Activated T-helper 1 cell treated with anti-CD3 and anti-CD28 coated beads, Interleukin-2, amount 50 U/mL, for 16 hours (primary cell): Measurements from ENCODE around the gene TMEM63A.
"Not testable (repeated sequence)": the region's sequence is repeated elsewhere in the genome, so short reads cannot be mapped to it uniquely, and the experiment has no call there.

Source experiments
- DNase-seq, 2 donors: peaks; one replicate each; pipeline ENCODE4 v3.0.0-alpha.2; 2020; ENCODE audit warnings: low read depth in 1 of 2, low spot score in 1 of 2

Gene TMEM63A

DNA sequence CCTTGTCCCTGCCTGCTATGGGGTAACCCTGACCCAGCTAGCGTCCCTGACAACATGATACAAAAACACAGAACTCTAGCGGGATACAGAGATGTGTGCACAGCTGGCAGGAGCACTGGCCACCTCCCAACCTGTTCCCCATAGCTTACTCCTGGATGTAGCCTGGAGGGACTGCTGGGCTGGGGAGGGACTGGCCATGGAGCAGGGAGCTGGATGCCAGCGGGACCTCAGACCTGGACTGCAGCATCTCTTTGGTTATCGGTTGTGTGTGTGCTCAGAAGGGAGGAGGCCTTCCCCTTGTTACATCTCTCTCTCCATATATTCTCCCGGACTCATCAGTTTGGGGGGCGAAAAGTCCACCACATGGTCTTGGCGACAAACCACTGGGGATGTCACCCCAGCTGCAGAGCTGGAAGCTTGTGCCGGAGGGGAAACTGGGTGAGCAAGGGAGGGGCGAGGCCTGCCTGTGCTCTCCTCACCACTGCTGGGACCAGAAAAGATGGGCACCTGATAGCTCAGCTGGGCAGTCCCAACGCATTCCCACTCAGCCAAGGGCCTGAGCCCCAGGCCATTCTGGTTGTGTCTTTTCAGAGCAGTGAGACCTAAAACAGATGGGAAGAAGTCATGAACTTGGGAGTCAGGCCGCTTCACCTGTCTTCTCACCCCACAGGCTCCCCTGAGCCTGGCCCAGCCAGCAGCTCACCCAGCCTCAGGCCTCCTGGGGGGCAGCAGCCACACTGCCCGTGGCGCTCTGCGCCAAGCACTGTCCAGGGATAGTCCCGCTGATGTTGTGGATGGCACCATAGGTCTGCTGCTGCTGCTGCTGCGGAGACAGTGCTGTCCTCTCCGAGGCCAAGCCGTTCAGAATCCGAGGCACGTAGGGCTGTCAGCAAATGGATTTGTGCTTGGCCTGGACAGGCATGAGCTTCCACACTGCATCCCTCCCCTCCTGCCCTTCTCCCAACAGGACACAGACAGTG, 35.6 kb downstream of the TMEM63A start:
- DNase-seq, result no peak

DNA sequence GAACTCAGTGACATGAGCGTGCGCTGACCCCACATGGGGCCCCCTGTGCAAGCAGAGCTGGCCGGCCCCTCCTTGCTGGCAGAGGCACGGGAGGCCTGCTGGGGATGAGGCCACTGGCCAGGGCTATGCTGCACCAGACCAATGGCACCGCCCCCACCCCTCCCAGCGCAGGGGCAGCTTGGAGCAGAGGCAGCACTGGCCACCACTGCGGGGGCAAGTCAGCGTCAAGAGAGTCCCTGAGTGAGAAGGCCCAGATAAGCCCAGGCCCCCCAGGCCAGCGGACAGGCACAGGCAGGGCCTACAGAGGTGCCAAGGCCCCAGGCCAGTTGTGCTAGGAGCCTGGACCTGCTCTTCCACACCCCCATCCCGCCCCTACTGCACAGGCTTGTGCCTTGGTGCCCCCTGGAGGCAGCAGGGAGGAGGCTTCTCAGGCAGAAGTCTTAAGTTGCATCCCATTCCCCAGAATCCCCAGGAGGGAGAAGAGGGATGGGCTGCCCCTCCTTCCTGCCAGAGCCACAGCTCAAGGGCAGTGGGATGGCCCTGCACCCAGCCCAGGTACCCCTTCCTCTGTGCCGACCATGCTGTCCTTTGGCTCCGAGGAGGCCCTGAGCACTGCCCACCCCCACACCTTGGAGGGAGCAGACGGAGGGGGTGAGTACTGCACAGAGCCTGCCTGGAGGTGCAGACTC, 36.5 kb downstream of the TMEM63A start:
- no peak for DNase-seq

DNA sequence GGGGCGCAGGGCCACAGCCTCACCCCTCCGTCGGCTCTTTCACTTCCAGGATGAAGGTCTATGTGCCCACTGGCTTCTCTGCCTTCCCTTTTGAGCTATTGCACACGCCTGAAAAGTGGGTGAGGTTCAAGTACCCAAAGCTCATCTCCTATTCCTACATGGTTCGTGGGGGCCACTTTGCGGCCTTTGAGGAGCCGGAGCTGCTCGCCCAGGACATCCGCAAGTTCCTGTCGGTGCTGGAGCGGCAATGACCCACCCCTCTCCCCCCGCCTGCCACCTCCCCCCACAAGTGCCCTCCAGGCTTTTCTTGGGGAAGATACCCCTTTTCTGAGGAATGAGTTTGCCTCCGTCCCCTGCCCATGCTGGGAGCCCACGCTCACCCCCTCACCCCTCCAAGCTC, 37.1 kb downstream of the TMEM63A start:
- no peak for DNase-seq

GRCh38 chr1:225844236-225845061, 37.7 kb downstream of the TMEM63A start:
- DNase-seq, result no peak

GRCh38 chr1:225843426-225843795, 38.8 kb downstream of the TMEM63A start:
- no peak for DNase-seq

DNA sequence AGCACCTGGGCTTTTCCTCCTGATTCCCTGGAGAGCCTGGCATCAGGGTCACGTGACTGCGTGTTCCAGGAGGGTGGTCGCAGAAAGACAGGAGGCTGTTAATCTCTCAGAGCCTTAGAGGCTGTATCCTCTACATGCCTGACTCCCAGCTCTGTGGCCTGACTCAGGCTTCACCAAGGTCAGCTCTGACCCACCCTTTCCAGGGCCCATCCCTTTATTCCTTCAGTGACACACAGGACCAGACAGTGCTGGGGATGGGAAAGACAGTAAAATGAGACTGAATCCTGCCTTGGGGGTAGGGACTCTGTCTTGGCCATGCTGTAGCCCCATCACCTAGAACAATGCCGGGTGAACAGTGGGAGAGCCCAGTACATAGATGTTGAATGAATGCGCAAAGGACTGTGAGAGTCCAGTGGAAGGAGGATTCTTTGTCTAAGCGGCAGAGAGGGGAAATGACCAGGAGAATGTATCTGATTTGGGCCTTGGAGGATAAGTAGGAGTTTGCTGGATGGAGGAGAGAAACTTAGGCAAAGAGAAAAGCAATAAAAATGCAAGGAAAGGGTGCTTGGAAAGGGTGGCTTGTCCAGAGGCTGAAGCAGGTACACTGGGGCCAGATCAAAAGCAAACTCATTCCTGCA, 39.3 kb downstream of the TMEM63A start:
- DNase-seq, result no peak

- DNase-seq, result no peak
These were observed 40.1 kb downstream of the TMEM63A start for GRCh38 chr1:225842074-225842473.

DNA sequence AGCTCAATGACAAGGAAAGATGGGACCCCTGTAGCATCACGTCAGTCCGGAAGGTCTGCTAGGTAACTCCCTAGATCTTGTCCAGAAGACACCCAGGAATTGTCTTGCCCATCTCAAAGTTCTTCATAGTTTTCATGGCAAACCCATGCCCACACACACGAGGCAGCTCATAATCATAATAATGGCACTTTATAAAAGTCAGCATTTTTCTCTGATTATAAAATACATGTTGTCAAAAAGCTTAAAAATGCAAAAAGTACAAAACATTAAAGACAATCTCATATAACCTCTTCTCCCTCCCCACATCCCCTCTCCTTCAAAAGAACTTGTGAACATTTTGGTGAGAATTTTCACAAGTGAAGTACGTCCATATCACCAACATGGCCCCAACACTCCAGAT, 41.5 kb downstream of the TMEM63A start:
- no peak for DNase-seq

DNA sequence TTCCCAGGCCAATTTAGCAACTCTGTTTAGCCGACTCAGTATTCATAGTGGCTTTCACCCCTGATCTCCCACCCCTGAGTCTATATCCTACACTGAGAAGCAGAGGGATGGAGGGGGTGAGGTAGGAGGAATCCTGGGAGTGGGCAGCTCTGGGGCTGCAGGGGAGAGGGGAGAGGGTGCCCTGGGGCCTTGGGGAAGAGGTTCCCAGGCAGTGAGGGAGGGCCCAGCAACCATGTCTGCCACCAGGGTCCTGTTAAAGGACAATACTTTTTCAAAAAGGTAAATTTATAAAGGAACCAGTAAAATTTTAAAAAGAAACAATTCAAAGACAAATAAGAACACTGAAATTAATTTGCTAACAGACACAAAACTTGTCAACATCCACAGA, 42.0 kb downstream of the TMEM63A start:
- DNase-seq, result no peak

- no peak for DNase-seq
These were observed 43.4 kb downstream of the TMEM63A start for GRCh38 chr1:225838793-225839192.

DNA sequence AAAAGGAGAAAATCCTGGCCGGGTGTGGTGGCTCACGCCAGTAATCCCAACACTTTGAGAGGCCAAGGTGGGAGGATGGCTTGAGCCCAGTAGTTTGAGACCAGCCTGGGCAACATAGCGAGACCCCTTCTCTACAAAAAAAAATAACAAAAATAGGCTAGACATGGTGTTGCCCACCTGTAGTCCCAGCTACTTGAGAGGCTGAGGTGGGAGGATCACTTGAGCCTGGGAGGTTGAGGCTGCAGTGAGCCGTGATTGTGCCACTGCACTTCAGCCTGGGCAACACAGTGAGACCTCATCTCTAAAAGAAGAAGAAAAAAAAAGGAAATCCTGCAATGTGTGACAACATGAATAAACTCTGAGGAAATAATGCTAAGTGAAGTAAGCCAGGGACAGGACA, 45.9 kb downstream of the TMEM63A start:
- DNase-seq, result not testable (repeated sequence)

GRCh38 chr1:225835856-225836255, 46.3 kb downstream of the TMEM63A start:
- no peak for DNase-seq

- no peak for DNase-seq
These were observed 47.5 kb downstream of the TMEM63A start for GRCh38 chr1:225834417-225835329.

GRCh38 chr1:225830841-225831240, 51.3 kb downstream of the TMEM63A start:
- no peak for DNase-seq

- DNase-seq, result no peak
These were observed 53.4 kb downstream of the TMEM63A start for GRCh38 chr1:225828706-225829345.

DNA sequence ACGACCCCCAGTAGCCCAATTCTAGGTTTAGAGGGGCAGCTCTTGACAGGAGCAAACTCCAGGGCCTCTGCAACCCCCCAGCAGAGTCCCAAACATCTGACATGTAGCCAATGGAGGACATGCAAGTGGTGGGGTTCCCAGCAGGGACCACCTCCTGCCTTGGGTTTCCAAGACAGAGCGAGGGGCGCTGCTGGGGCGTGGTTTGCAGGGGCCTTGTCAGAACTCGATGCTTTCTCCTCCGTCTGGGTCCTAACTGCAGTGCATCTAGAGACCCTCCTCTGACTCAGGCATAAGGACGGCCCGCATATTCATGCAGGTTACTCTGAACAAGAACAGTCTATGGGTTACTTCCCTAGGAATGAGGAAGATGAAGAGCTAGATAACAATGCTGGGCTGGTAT, 55.1 kb downstream of the TMEM63A start:
- no peak for DNase-seq

DNA sequence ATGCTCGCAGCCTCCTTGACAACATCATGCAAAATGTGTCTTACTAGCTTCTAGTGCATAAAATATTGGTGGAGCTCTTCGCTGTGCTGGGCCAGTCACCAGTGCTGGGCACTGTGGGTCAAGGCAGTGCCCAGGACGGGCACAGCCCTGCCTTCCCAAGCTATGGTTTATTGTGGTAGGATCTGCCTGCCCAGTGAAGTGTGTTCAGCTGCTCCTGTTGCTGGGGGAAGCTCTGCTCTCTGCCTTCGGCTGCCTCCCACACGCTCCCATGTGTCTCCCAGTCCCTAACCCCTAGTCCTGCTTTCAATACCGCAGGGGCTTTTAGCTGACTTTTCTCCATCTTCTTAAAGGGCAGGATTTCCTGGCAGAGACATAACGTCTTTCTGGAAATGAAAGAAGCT, 56.6 kb downstream of the TMEM63A start:
- DNase-seq, result no peak

DNA sequence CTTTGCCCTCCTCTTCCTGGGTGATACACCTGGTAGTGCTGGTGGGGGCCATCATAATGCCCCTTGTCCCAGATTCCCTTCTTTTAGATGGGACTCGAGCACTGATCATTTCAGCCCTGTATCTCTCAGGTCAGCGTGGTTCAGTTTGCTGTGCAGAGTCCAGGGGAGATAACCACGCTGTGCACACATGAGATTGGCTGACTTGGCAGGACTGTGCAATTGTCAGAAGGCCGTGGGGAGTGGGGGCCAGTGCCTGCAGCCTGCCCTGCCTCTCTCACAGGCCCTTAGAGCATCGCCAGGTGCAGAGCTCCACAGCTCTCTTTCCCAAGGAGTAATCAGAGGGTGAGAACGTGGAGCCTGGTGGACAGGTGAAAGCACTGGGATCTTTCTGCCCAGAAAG, 57.1 kb downstream of the TMEM63A start:
- DNase-seq, result no peak

DNA sequence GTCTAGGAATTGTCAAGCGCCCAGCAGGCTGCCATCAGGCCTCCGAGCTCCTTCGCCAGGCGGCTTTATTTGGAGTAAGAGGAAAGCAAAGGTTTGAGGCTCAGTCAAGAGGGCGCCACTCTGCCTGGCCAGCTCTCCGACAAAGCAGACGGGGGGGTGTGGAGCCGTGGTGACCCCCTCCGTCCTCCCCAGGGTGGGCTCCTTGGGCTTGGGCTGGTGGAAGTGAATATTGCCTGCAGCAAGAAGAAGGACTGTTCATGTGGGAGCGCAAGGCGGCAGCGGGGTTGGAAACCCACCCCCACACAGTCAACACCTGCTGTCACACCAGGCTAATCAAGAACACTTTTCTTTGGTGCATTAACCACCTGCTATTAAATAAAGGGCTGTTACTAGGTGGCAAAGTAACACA, 57.6 kb downstream of the TMEM63A start:
- DNase-seq, result no peak
